ENCODE data around the gene LHFPL3. TPM values are rescaled to one million over a fixed set of nuclear protein-coding genes. Genes with fewer than 3 reads are reported as not detected.

LHFPL3 gene
- total and polyA plus RNA-seq, 2 donors (not counting 1 experiment from before 2014, with no cell fraction given): not detected

DNA sequence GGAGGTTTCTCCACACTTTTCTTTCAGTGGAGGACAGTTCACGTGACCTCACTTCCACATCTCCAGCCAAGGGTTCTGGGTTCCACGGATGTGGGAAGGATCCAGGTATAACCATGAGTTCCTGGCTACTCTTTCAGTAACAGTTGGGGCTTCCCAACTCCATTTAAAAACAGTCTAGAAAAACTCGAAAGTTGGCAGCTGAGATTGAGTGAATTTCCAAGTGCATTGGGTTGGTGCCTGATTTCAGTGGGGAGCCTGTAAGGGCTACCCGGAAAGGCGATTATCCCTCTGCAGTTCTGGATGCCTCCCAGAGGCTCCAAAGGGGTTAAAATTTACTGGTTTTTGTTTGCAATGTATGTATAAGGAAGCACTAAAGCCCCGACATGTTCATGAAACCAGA lies 24.3 kb downstream of the LHFPL3 start:
- Histone ChIP-seq H2AFZ (ENCODE audit: low read length) (no peak overlapping the region), H4K20me1 (ENCODE audit: control insufficient read depth, extremely low read depth, insufficient read depth, low read length) (no peaks in the 10 kb centered on the region), H3K36me3 (ENCODE audit: control insufficient read depth, insufficient read depth, low read length) (no peaks in the 10 kb centered on the region), H3K9ac (ENCODE audit: insufficient read depth, low read length) (no peak overlapping the region), H3K79me2 (ENCODE audit: control insufficient read depth, insufficient read depth, low read length) (no peaks in the 10 kb centered on the region), H3K4me2 (ENCODE audit: extremely low read depth, insufficient read depth, low read length) (no peak overlapping the region), H3K9me3 (ENCODE audit: control insufficient read depth, insufficient read depth, low read depth, low read length) (no peaks in the 10 kb centered on the region), H3K27ac (ENCODE audit: insufficient read depth, low read length) (no peak overlapping the region), H3K4me3 (replicated peaks in 1 of 4; ENCODE audit: control extremely low read depth in 1 of 4, insufficient read depth in 1 of 4, low read depth in 3 of 4, low read length in 4 of 4) (no peak overlapping the region), H3K27me3 (ENCODE audit: control insufficient read depth, insufficient read depth, low read length) (no peaks in the 10 kb centered on the region), H3K4me1 (ENCODE audit: control insufficient read depth, extremely low read depth, insufficient read depth, low read length) (no peaks in the 10 kb centered on the region)
- no peak for TF ChIP-seq EZH2 (IDR thresholded peaks at IDR 0.05; ENCODE audit: low read length, missing control alignments)
- no peak for TF ChIP-seq CTCF (conservative IDR thresholded peaks at IDR 0.05 in 1 of 2, IDR thresholded peaks at IDR 0.05 in 1 of 2; ENCODE audit: low read depth in 1 of 2, low read length in 2 of 2)
- no peak for DNase-seq (ENCODE audit: low read depth in 2 of 2)

DNA sequence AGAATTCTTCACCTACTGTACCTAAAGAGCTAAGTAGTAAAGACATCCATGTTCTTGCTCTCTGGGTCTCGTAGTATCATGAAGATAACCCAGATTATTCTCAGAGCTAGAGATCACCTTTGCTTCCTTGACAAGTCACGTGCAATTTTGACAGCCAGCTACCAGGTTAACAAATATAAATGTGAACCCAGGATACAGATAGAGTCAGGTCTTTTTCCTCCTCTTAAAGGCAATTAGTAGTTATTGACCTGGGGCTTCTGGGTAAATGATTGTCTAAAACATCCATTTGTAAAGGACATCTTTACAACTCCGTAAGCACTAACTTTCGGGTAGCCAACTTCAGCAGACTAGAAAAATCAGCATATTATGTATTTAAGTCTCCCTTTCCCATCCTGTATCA lies 28.8 kb downstream of the LHFPL3 start:
- Histone ChIP-seq H3K79me2 (ENCODE audit: control insufficient read depth, insufficient read depth, low read length) (no peaks in the 10 kb centered on the region), H2AFZ (ENCODE audit: low read length) (no peak overlapping the region), H3K36me3 (ENCODE audit: control insufficient read depth, insufficient read depth, low read length) (no peaks in the 10 kb centered on the region), H3K4me2 (ENCODE audit: extremely low read depth, insufficient read depth, low read length) (no peak overlapping the region), H3K4me1 (ENCODE audit: control insufficient read depth, extremely low read depth, insufficient read depth, low read length) (no peaks in the 10 kb centered on the region), H3K9ac (ENCODE audit: insufficient read depth, low read length) (no peak overlapping the region), H3K27me3 (ENCODE audit: control insufficient read depth, insufficient read depth, low read length) (no peaks in the 10 kb centered on the region), H3K27ac (ENCODE audit: insufficient read depth, low read length) (no peak overlapping the region), H4K20me1 (ENCODE audit: control insufficient read depth, extremely low read depth, insufficient read depth, low read length) (no peaks in the 10 kb centered on the region), H3K4me3 (replicated peaks in 1 of 4; ENCODE audit: control extremely low read depth in 1 of 4, insufficient read depth in 1 of 4, low read depth in 3 of 4, low read length in 4 of 4) (no peak overlapping the region), H3K9me3 (ENCODE audit: control insufficient read depth, insufficient read depth, low read depth, low read length) (no peaks in the 10 kb centered on the region)
- no peak for DNase-seq (ENCODE audit: low read depth in 2 of 2)
- no peak for TF ChIP-seq CTCF (conservative IDR thresholded peaks at IDR 0.05 in 1 of 2, IDR thresholded peaks at IDR 0.05 in 1 of 2; ENCODE audit: low read depth in 1 of 2, low read length in 2 of 2)

DNA sequence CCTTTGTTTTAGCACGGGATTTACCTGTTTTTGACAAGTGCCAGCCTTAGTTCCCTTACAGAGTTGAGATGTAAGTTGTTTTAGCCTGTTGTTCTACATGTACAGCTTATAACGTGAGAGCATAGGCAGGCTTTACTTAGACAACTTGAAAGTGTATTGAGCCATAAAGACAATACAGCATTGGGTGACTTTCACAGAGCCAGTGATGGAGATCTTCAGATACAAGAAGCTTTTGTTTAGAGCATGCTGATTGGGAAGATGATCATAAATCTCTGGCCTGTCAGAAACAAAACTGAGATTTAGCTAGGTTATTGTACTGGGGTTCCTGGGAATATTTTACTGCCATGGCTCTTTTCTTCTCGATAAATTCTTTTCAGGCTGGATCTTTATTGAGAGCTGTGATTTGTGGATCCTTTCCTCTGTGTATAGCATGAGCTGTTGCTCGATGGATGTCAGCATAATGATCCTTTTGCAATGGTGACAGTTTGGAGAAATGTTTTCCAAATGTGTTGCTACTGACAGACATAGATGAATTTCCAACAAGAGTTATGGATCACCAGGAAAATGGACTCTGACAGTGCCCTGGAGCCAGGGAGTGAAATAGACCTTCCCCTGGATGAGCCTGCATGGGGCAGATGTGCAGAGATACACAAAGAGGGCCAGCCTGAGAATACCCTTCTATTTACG lies 30.2 kb downstream of the LHFPL3 start:
- no peaks in the 10 kb centered on the region for H3K27me3 ChIP-seq (ENCODE audit: control insufficient read depth, insufficient read depth, low read length)
- no peaks in the 10 kb centered on the region for H4K20me1 ChIP-seq (ENCODE audit: control insufficient read depth, extremely low read depth, insufficient read depth, low read length)
- DNase-seq (ENCODE audit: low read depth in 2 of 2): no peak
- TF ChIP-seq EZH2 (IDR thresholded peaks at IDR 0.05; ENCODE audit: low read length, missing control alignments): no peak
- TF ChIP-seq CTCF (conservative IDR thresholded peaks at IDR 0.05 in 1 of 2, IDR thresholded peaks at IDR 0.05 in 1 of 2; ENCODE audit: low read depth in 1 of 2, low read length in 2 of 2): no peak
- no peak overlapping the region for H3K27ac ChIP-seq (ENCODE audit: insufficient read depth, low read length)
- H3K4me2 ChIP-seq (ENCODE audit: extremely low read depth, insufficient read depth, low read length): no peak overlapping the region
- no peaks in the 10 kb centered on the region for H3K4me1 ChIP-seq (ENCODE audit: control insufficient read depth, extremely low read depth, insufficient read depth, low read length)
- no peak overlapping the region for H3K4me3 ChIP-seq (replicated peaks in 1 of 4; ENCODE audit: control extremely low read depth in 1 of 4, insufficient read depth in 1 of 4, low read depth in 3 of 4, low read length in 4 of 4)
- H3K9me3 ChIP-seq (ENCODE audit: control insufficient read depth, insufficient read depth, low read depth, low read length): no peaks in the 10 kb centered on the region
- no peak overlapping the region for H3K9ac ChIP-seq (ENCODE audit: insufficient read depth, low read length)
- H2AFZ ChIP-seq (ENCODE audit: low read length): no peak overlapping the region
- H3K79me2 ChIP-seq (ENCODE audit: control insufficient read depth, insufficient read depth, low read length): no peaks in the 10 kb centered on the region
- H3K36me3 ChIP-seq (ENCODE audit: control insufficient read depth, insufficient read depth, low read length): no peaks in the 10 kb centered on the region

Measured in fibroblast of lung (primary cell).